Fibroblast of lung (primary cell): ENCODE data around the gene TPM4. TPM values are rescaled to one million over a fixed set of nuclear protein-coding genes. Genes with fewer than 3 reads are reported as not detected.

Experiments
- DNase-seq, 2 donors: peaks; one replicate each; pipeline versions ENCODE4 v3.0.0 to v3.0.0-alpha.2; 2010; ENCODE audit warnings: low read depth in 2 of 2
- H2AFZ ChIP-seq: 2 replicates; pipeline ENCODE4 v1.5.1; 2012; ENCODE audit warnings: low read length, control low read depth, inconsistent platforms
- H3K27ac ChIP-seq: 2 replicates; pipeline ENCODE4 v1.5.1; 2011; ENCODE audit warnings: low read length, control low read depth; ENCODE audit not compliant: insufficient read depth
- H3K27me3 ChIP-seq: 2 replicates; pipeline ENCODE4 v1.5.1; 2011; ENCODE audit warnings: mild to moderate bottlenecking, low read length; ENCODE audit not compliant: control insufficient read depth, insufficient read depth
- H3K36me3 ChIP-seq: 2 replicates; pipeline ENCODE4 v1.5.1; 2011; ENCODE audit warnings: low read length; ENCODE audit not compliant: control insufficient read depth, insufficient read depth
- H3K4me1 ChIP-seq: 2 replicates; pipeline ENCODE4 v1.5.1; 2011; ENCODE audit warnings: low read length; ENCODE audit not compliant: control insufficient read depth, insufficient read depth; ENCODE audit errors: extremely low read depth
- H3K4me2 ChIP-seq: 2 replicates; pipeline ENCODE4 v1.5.1; 2011; ENCODE audit warnings: low read length, control low read depth; ENCODE audit not compliant: insufficient read depth; ENCODE audit errors: extremely low read depth
- H3K4me3 ChIP-seq, 4 experiments: fragments of 200-600 bp in 1 of 4; sonication (generic) in 1 of 4; replicated peaks in 1 of 4; 2 replicates each; pipeline ENCODE4 v1.5.1; 2011 to 2016; ENCODE audit warnings: low read length in 4 of 4, low read depth in 3 of 4, mild to moderate bottlenecking in 3 of 4, control low read depth in 2 of 4, inconsistent platforms in 1 of 4, mixed read lengths in 1 of 4; ENCODE audit not compliant: insufficient read depth in 1 of 4; ENCODE audit errors: control extremely low read depth in 1 of 4
- H3K79me2 ChIP-seq: 2 replicates; pipeline ENCODE4 v1.5.1; 2012; ENCODE audit warnings: mild to moderate bottlenecking, low read length, inconsistent platforms; ENCODE audit not compliant: control insufficient read depth, insufficient read depth
- H3K9ac ChIP-seq: 2 replicates; pipeline ENCODE4 v1.5.1; 2011; ENCODE audit warnings: mild to moderate bottlenecking, low read length, control low read depth; ENCODE audit not compliant: insufficient read depth
- H3K9me3 ChIP-seq: 2 replicates; pipeline ENCODE4 v1.5.1; 2012; ENCODE audit warnings: low read depth, low read length; ENCODE audit not compliant: control insufficient read depth, insufficient read depth
- H4K20me1 ChIP-seq: 2 replicates; pipeline ENCODE4 v1.5.1; 2011; ENCODE audit warnings: low read length; ENCODE audit not compliant: control insufficient read depth, insufficient read depth; ENCODE audit errors: extremely low read depth
- EZH2 ChIP-seq: IDR thresholded peaks from 2 replicates; pipeline ENCODE4 v1.5.1; 2012; ENCODE audit warnings: low read length, control low read depth, mild to moderate bottlenecking; ENCODE audit errors: missing control alignments
- polyA plus RNA-seq, 2 donors: library from polyadenylated mRNA; depleted of rRNA in 1 of 2; stranded (reverse) in 1 of 2; unstranded in 1 of 2; fragments of >200 nt; gene quantifications; 2 replicates each; pipeline ENCODE4 v1.2.1, GENCODE V29; 2011 to 2012; ENCODE audit warnings: missing spikeins in 1 of 2
- total RNA-seq: library from RNA; depleted of rRNA; stranded (reverse); fragments of >200 nt; gene quantifications from 2 replicates; pipeline ENCODE4 v1.2.1, GENCODE V29; 2014
- TF ChIP-seq, protein P1 (sequence below), 2 donors: IDR thresholded peaks in 1 of 2; conservative IDR thresholded peaks in 1 of 2; 1 replicate in 1 of 2; 2 replicates in 1 of 2; pipeline ENCODE4 v1.5.1; 2011 to 2012; ENCODE audit warnings: low read length in 2 of 2, control low read depth in 1 of 2, inconsistent platforms in 1 of 2, low read depth in 1 of 2, mild to moderate bottlenecking in 1 of 2

TPM4 gene
- total and polyA plus RNA-seq, 2 donors (not counting 1 experiment from before 2014, with no cell fraction given), result 822 to 2,577 TPM

DNA sequence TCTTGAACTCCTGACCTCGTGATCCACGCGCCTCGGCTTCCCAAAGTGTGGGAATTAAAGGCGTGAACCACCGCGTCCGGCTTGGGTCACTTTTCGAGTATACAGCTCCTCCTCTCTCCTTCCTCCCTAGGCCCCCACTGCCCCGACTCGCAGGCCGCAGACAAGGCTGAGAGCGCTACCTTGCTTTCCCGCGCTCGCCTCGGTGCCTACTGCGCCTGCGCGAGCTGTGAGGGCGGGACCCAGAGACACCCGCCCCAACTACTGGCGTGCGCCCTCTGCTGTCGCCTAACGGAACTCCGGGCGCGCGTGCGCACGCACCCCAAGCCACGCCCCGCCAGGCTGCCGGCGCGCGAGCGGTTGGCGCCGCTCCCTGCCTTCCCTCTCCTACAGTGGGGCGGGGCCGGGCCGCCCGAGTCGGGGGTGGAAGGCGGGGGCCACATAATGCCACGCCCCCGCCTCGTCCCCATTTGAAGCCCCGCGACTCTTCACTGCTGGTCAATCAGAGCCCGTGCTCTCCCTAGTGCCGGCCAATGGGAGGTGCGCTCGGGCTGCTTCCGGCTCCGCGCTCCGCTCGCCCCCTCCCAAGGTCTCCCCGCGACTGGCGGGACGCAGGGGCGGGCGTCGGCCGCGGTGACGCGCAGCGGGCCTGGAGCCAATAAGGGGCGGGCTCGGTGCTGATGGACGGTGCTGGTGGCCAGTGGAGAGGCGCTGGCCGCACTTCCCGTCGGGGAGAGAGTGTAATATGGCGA is 35.0 kb downstream of the TPM4 start, which contains the start of gene RAB8A:
Gene RAB8A (plus strand): TSS at position 730 of the 749 bp plus-strand sequence. CDS start 13 bp downstream, at position 743.
- Histone ChIP-seq H3K27ac (peak within 1 kb of the TSS; percentile 91), H3K79me2 (peaks cover 34% of the 10 kb centered on the region), H4K20me1 (no peaks in the 10 kb centered on the region), H3K36me3 (peaks cover 4% of the 10 kb centered on the region), H2AFZ (peak within 1 kb of the TSS; percentile 98), H3K27me3 (no peaks in the 10 kb centered on the region), H3K9ac (peak within 1 kb of the TSS; percentile 94), H3K4me3 (peak within 1 kb of the TSS; percentile 76 to 100 (median 98)), H3K9me3 (no peaks in the 10 kb centered on the region), H3K4me1 (peaks cover 9% of the 10 kb centered on the region), H3K4me2 (peak within 1 kb of the TSS; percentile 85)
- TF ChIP-seq EZH2, result no peak
- TF ChIP-seq, protein P1, sequence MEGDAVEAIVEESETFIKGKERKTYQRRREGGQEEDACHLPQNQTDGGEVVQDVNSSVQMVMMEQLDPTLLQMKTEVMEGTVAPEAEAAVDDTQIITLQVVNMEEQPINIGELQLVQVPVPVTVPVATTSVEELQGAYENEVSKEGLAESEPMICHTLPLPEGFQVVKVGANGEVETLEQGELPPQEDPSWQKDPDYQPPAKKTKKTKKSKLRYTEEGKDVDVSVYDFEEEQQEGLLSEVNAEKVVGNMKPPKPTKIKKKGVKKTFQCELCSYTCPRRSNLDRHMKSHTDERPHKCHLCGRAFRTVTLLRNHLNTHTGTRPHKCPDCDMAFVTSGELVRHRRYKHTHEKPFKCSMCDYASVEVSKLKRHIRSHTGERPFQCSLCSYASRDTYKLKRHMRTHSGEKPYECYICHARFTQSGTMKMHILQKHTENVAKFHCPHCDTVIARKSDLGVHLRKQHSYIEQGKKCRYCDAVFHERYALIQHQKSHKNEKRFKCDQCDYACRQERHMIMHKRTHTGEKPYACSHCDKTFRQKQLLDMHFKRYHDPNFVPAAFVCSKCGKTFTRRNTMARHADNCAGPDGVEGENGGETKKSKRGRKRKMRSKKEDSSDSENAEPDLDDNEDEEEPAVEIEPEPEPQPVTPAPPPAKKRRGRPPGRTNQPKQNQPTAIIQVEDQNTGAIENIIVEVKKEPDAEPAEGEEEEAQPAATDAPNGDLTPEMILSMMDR (conservative IDR thresholded peaks at IDR 0.05 in 1 of 2, IDR thresholded peaks at IDR 0.05 in 1 of 2; ENCODE audit: low read depth in 1 of 2, low read length in 2 of 2), result peak; percentile 58 to 70
- peak; percentile 98 to 99 for DNase-seq

- H3K36me3 ChIP-seq, result peaks cover 4% of the 10 kb centered on the region
- no peak for DNase-seq
- H3K4me1 ChIP-seq, result peaks cover 9% of the 10 kb centered on the region
- H3K9me3 ChIP-seq, result no peaks in the 10 kb centered on the region
- H3K9ac ChIP-seq, result peak overlapping the region; percentile 94
- H3K4me3 ChIP-seq, result peak overlapping the region; percentile 76 to 100 (median 98)
- peaks cover 34% of the 10 kb centered on the region for H3K79me2 ChIP-seq
- H4K20me1 ChIP-seq, result no peaks in the 10 kb centered on the region
- peak overlapping the region; percentile 85 for H3K4me2 ChIP-seq
- H3K27ac ChIP-seq, result peak overlapping the region; percentile 91
- H2AFZ ChIP-seq, result peak overlapping the region; percentile 98
- no peaks in the 10 kb centered on the region for H3K27me3 ChIP-seq
- TF ChIP-seq EZH2, result no peak
- TF ChIP-seq, protein P1 (conservative IDR thresholded peaks at IDR 0.05 in 1 of 2, IDR thresholded peaks at IDR 0.05 in 1 of 2; ENCODE audit: low read depth in 1 of 2, low read length in 2 of 2), result no peak
Observed at GRCh38 chr19:16111909-16112752, 35.8 kb downstream of the TPM4 start.

DNA sequence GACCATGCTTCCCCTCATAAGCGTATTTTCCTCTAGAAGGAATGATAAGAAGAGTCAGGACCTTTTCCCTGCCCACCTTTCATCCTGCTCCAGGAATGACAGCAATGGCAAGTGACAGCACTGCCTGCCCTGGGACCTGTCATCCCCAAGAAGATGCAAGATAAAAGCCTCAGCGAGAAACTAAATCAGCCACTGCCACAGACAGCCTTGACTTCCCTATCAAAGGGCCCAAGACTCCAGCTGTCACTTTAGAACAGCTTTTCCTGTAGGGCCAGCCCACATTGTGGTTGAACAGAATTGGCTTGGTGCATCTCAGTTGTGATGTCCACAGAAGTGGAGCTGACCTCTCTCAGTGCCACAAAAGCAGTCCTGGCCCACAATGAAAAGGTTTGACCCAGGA is 36.5 kb downstream of the TPM4 start:
- Histone ChIP-seq H3K4me3 (peak overlapping the region; percentile 76 to 100 (median 98)), H3K27ac (no peak overlapping the region), H3K27me3 (no peaks in the 10 kb centered on the region), H3K9me3 (no peaks in the 10 kb centered on the region), H3K4me1 (peaks cover 9% of the 10 kb centered on the region), H4K20me1 (no peaks in the 10 kb centered on the region), H3K4me2 (peak overlapping the region; percentile 85), H3K9ac (no peak overlapping the region), H2AFZ (no peak overlapping the region), H3K79me2 (peaks cover 36% of the 10 kb centered on the region), H3K36me3 (peaks cover 4% of the 10 kb centered on the region)
- TF ChIP-seq EZH2, result no peak
- TF ChIP-seq, protein P1 (conservative IDR thresholded peaks at IDR 0.05 in 1 of 2, IDR thresholded peaks at IDR 0.05 in 1 of 2; ENCODE audit: low read depth in 1 of 2, low read length in 2 of 2), result no peak
- DNase-seq, result no peak
